Duodenal mucosa (tissue), 2 donors: ENCODE data around the gene ROBO2.

ENCODE experiments used
- H3K27ac ChIP-seq: one replicate; pipeline ENCODE4 v1.7.0; 2013; ENCODE audit warnings: low read depth, low read length
- H3K27me3 ChIP-seq, 2 donors: one replicate each; pipeline ENCODE4 v1.7.0; 2013; ENCODE audit warnings: low read length in 2 of 2, control low read depth in 1 of 2; ENCODE audit not compliant: insufficient read depth in 2 of 2, control insufficient read depth in 1 of 2
- H3K36me3 ChIP-seq, 2 donors: one replicate each; pipeline ENCODE4 v1.7.0; 2013; ENCODE audit warnings: low read length in 2 of 2, control low read depth in 1 of 2; ENCODE audit not compliant: insufficient read depth in 2 of 2, control insufficient read depth in 1 of 2
- H3K4me1 ChIP-seq, 2 donors: one replicate each; pipeline ENCODE4 v1.7.0; 2013; ENCODE audit warnings: low read length in 2 of 2, control low read depth in 1 of 2; ENCODE audit not compliant: insufficient read depth in 2 of 2, control insufficient read depth in 1 of 2
- H3K4me3 ChIP-seq, 2 donors: one replicate each; pipeline ENCODE4 v1.7.0; 2013; ENCODE audit warnings: low read length in 2 of 2, low read depth in 1 of 2
- H3K9ac ChIP-seq, 2 donors: one replicate each; pipeline ENCODE4 v1.7.0; 2013; ENCODE audit warnings: low read length in 2 of 2, low read depth in 1 of 2
- H3K9me3 ChIP-seq, 2 donors: one replicate each; pipeline ENCODE4 v1.7.0; 2013; ENCODE audit warnings: low read length in 2 of 2, control low read depth in 1 of 2; ENCODE audit not compliant: control insufficient read depth in 1 of 2

Gene ROBO2

GRCh38 chr3:77524946-77525682, 485.2 kb downstream of the ROBO2 start:
- H3K27me3 ChIP-seq, result no peaks in the 10 kb centered on the region
- no peak overlapping the region for H3K9ac ChIP-seq
- H3K36me3 ChIP-seq, result no peaks in the 10 kb centered on the region
- no peaks in the 10 kb centered on the region for H3K4me1 ChIP-seq
- H3K9me3 ChIP-seq, result no peaks in the 10 kb centered on the region
- no peak overlapping the region for H3K27ac ChIP-seq
- H3K4me3 ChIP-seq, result no peak overlapping the region

- no peaks in the 10 kb centered on the region for H3K36me3 ChIP-seq
- H3K27me3 ChIP-seq, result no peaks in the 10 kb centered on the region
- H3K4me1 ChIP-seq, result no peaks in the 10 kb centered on the region
- no peak overlapping the region for H3K4me3 ChIP-seq
- no peak overlapping the region for H3K27ac ChIP-seq
- H3K9ac ChIP-seq, result no peak overlapping the region
- H3K9me3 ChIP-seq, result no peaks in the 10 kb centered on the region
Measured at GRCh38 chr3:77526573-77527113, 486.7 kb downstream of the ROBO2 start.

- H3K9ac ChIP-seq, result no peak overlapping the region
- no peaks in the 10 kb centered on the region for H3K27me3 ChIP-seq
- no peaks in the 10 kb centered on the region for H3K4me1 ChIP-seq
- H3K4me3 ChIP-seq, result no peak overlapping the region
- no peaks in the 10 kb centered on the region for H3K36me3 ChIP-seq
- no peak overlapping the region for H3K27ac ChIP-seq
- no peaks in the 10 kb centered on the region for H3K9me3 ChIP-seq
Measured at GRCh38 chr3:77529522-77529921, 489.6 kb downstream of the ROBO2 start.

- H3K9me3 ChIP-seq, result no peaks in the 10 kb centered on the region
Measured at GRCh38 chr3:77530870-77531269, 491.0 kb downstream of the ROBO2 start.

GRCh38 chr3:77535116-77535515, 495.2 kb downstream of the ROBO2 start:
- Histone ChIP-seq H3K4me1 (no peaks in the 10 kb centered on the region), H3K36me3 (no peaks in the 10 kb centered on the region), H3K4me3 (no peak overlapping the region), H3K9me3 (peaks cover 0 to 6% of the 10 kb centered on the region in 2 donors), H3K27ac (no peak overlapping the region), H3K27me3 (no peaks in the 10 kb centered on the region), H3K9ac (no peak overlapping the region)

More at GRCh38 chr3:77530870-77531269, 491.0 kb downstream of the ROBO2 start:
- H3K27ac ChIP-seq, result no peak overlapping the region
- no peak overlapping the region for H3K9ac ChIP-seq
- no peaks in the 10 kb centered on the region for H3K36me3 ChIP-seq
- no peaks in the 10 kb centered on the region for H3K4me1 ChIP-seq
- H3K27me3 ChIP-seq, result no peaks in the 10 kb centered on the region
- H3K4me3 ChIP-seq, result no peak overlapping the region

- Histone ChIP-seq H3K27me3 (no peaks in the 10 kb centered on the region), H3K4me1 (no peaks in the 10 kb centered on the region), H3K27ac (no peak overlapping the region), H3K9me3 (peaks cover 0 to 6% of the 10 kb centered on the region in 2 donors), H3K36me3 (no peaks in the 10 kb centered on the region), H3K9ac (no peak overlapping the region), H3K4me3 (no peak overlapping the region)
Measured at GRCh38 chr3:77536038-77536775, 496.3 kb downstream of the ROBO2 start.

- Histone ChIP-seq H3K36me3 (no peaks in the 10 kb centered on the region), H3K4me1 (no peaks in the 10 kb centered on the region), H3K9ac (no peak overlapping the region), H3K27me3 (no peaks in the 10 kb centered on the region), H3K27ac (no peak overlapping the region), H3K4me3 (no peak overlapping the region), H3K9me3 (peaks cover 0 to 6% of the 10 kb centered on the region in 2 donors)
Measured at GRCh38 chr3:77539014-77539413, 499.1 kb downstream of the ROBO2 start.

GRCh38 chr3:77539677-77540076, 499.8 kb downstream of the ROBO2 start:
- Histone ChIP-seq H3K4me1 (no peaks in the 10 kb centered on the region), H3K27me3 (no peaks in the 10 kb centered on the region), H3K9ac (no peak overlapping the region), H3K27ac (no peak overlapping the region), H3K4me3 (no peak overlapping the region), H3K36me3 (no peaks in the 10 kb centered on the region), H3K9me3 (peaks cover 0 to 6% of the 10 kb centered on the region in 2 donors)

- H3K36me3 ChIP-seq, result no peaks in the 10 kb centered on the region
- H3K9ac ChIP-seq, result no peak overlapping the region
- no peak overlapping the region for H3K4me3 ChIP-seq
- H3K27ac ChIP-seq, result no peak overlapping the region
- no peaks in the 10 kb centered on the region for H3K4me1 ChIP-seq
- H3K9me3 ChIP-seq, result peaks cover 0 to 6% of the 10 kb centered on the region in 2 donors
- no peaks in the 10 kb centered on the region for H3K27me3 ChIP-seq
Measured at GRCh38 chr3:77541203-77541922, 501.5 kb downstream of the ROBO2 start.

- Histone ChIP-seq H3K9ac (no peak overlapping the region), H3K27me3 (no peaks in the 10 kb centered on the region), H3K4me3 (no peak overlapping the region), H3K4me1 (no peaks in the 10 kb centered on the region), H3K36me3 (no peaks in the 10 kb centered on the region), H3K9me3 (no peaks in the 10 kb centered on the region), H3K27ac (no peak overlapping the region)
Measured at GRCh38 chr3:77546246-77546645, 506.3 kb downstream of the ROBO2 start.
